Trophoblast cell (in vitro differentiated cells and primary cell): ENCODE measurements around the gene GLUD2.
A peak's percentile ranks its signal among the peaks of the same experiment; 100 is the strongest.

ENCODE experiments used
- DNase-seq, 2 donors: peaks; one replicate each; pipeline ENCODE4 v3.0.0-alpha.2; 2016
- H2AFZ ChIP-seq: 2 replicates; pipeline ENCODE4 v1.6.1; 2013; ENCODE audit warnings: low read length, moderate library complexity, mild to moderate bottlenecking; ENCODE audit not compliant: insufficient read depth, poor library complexity
- H2AK5ac ChIP-seq: 2 replicates; pipeline ENCODE4 v1.6.1; 2013; ENCODE audit warnings: mild to moderate bottlenecking, low read length
- H2BK120ac ChIP-seq: 2 replicates; pipeline ENCODE4 v1.6.1; 2013; ENCODE audit warnings: low read length, mild to moderate bottlenecking, moderate library complexity; ENCODE audit not compliant: insufficient read depth, poor library complexity
- H2BK12ac ChIP-seq: 2 replicates; pipeline ENCODE4 v1.6.1; 2013; ENCODE audit warnings: mild to moderate bottlenecking, low read length, moderate library complexity
- H2BK5ac ChIP-seq: 2 replicates; pipeline ENCODE4 v1.6.1; 2013; ENCODE audit warnings: low read length, low read depth, moderate library complexity, mild to moderate bottlenecking; ENCODE audit not compliant: poor library complexity
- H3K14ac ChIP-seq: 2 replicates; pipeline ENCODE4 v1.6.1; 2013; ENCODE audit warnings: mild to moderate bottlenecking, low read length
- H3K18ac ChIP-seq: 2 replicates; pipeline ENCODE4 v1.6.1; 2013; ENCODE audit warnings: mild to moderate bottlenecking, low read length
- H3K23ac ChIP-seq: 2 replicates; pipeline ENCODE4 v1.6.1; 2013; ENCODE audit warnings: low read length
- H3K27ac ChIP-seq: 2 replicates; pipeline ENCODE4 v1.5.1; 2013; ENCODE audit warnings: low read depth, mild to moderate bottlenecking, inconsistent platforms, low read length, moderate library complexity
- H3K27me3 ChIP-seq: 2 replicates; pipeline ENCODE4 v1.6.1; 2013; ENCODE audit warnings: inconsistent platforms, mild to moderate bottlenecking, low read length, moderate library complexity; ENCODE audit not compliant: insufficient read depth
- H3K36me3 ChIP-seq, 2 experiments: 1 replicate in 1 of 2; 2 replicates in 1 of 2; pipeline ENCODE4 v1.6.1; 2013; ENCODE audit warnings: low read length in 2 of 2, mild to moderate bottlenecking in 2 of 2, moderate library complexity in 1 of 2; ENCODE audit not compliant: insufficient read depth in 2 of 2, control insufficient read depth in 1 of 2
- H3K4ac ChIP-seq: 2 replicates; pipeline ENCODE4 v1.6.1; 2013; ENCODE audit warnings: low read depth, mild to moderate bottlenecking, low read length, moderate library complexity
- H3K4me1 ChIP-seq, 2 experiments: 1 replicate in 1 of 2; 2 replicates in 1 of 2; pipeline ENCODE4 v1.6.1; 2013; ENCODE audit warnings: low read length in 2 of 2, mild to moderate bottlenecking in 2 of 2, moderate library complexity in 1 of 2; ENCODE audit not compliant: insufficient read depth in 2 of 2, control insufficient read depth in 1 of 2
- H3K4me2 ChIP-seq: 2 replicates; pipeline ENCODE4 v1.6.1; 2013; ENCODE audit warnings: inconsistent platforms, mild to moderate bottlenecking, low read length, moderate library complexity
- H3K4me3 ChIP-seq: 2 replicates; pipeline ENCODE4 v1.5.1; 2013; ENCODE audit warnings: mild to moderate bottlenecking, low read depth, low read length, inconsistent platforms
- H3K79me1 ChIP-seq: one replicate; pipeline ENCODE4 v1.6.1; 2013; ENCODE audit warnings: low read length
- H3K79me2 ChIP-seq: 2 replicates; pipeline ENCODE4 v1.6.1; 2013; ENCODE audit warnings: low read length, mild to moderate bottlenecking; ENCODE audit not compliant: control insufficient read depth, insufficient read depth, poor library complexity
- H3K9ac ChIP-seq: 2 replicates; pipeline ENCODE4 v1.6.1; 2013; ENCODE audit warnings: mild to moderate bottlenecking, low read length
- H3K9me3 ChIP-seq: 2 replicates; pipeline ENCODE4 v1.6.1; 2013; ENCODE audit warnings: low read depth, mild to moderate bottlenecking, control low read depth, inconsistent platforms, low read length; ENCODE audit not compliant: insufficient read depth
- H4K12ac ChIP-seq: 2 replicates; pipeline ENCODE4 v1.6.1; 2013; ENCODE audit warnings: low read depth, mild to moderate bottlenecking, low read length, moderate library complexity
- H4K8ac ChIP-seq: 2 replicates; pipeline ENCODE4 v1.6.1; 2013; ENCODE audit warnings: low read depth, mild to moderate bottlenecking, low read length, moderate library complexity
- H4K91ac ChIP-seq: one replicate; pipeline ENCODE4 v1.6.1; 2013; ENCODE audit warnings: low read depth, mild to moderate bottlenecking, low read length, moderate library complexity
- WGBS: extraction: QIAGEN DNeasy Blood & Tissue Kit; methylation state at CpG from one replicate; pipeline ENCODE4 v1.1.7; 2013; ENCODE audit warnings: missing lambda C conversion rate; ENCODE audit not compliant: insufficient read length, insufficient coverage; ENCODE audit errors: extremely low coverage; 5-methylcytosine and 5-hydroxymethylcytosine counted together

The GLUD2 gene

DNA sequence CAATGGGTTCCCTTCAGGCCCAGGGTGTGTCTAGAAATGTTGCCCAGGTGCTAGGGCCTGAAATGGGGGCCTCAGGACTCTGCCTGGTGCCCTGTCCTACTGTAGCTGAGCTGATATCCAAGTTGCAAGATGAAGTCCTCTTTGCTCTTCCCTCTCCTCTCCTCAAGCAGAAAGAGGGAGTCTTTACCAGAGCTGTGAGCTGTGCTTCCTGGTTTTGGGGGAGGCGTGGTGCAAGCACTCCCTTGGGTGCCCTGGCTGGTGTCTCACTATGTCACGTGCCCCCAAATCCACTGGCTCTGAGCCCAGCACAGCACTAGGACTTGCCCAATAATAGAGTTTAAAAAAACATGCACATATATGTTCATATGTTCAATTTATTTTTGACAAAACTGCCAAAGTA, 32.6 kb upstream of the GLUD2 start:
- Histone ChIP-seq H3K9ac (no peak overlapping the region), H2AFZ (no peak overlapping the region), H3K23ac (no peak overlapping the region), H3K79me2 (no peaks in the 10 kb centered on the region), H3K4me2 (no peak overlapping the region), H3K4ac (no peak overlapping the region), H4K91ac (no peak overlapping the region), H3K36me3 (no peaks in the 10 kb centered on the region), H2BK5ac (no peak overlapping the region), H2BK12ac (no peak overlapping the region), H3K27me3 (no peaks in the 10 kb centered on the region), H3K9me3 (no peaks in the 10 kb centered on the region), H2BK120ac (peak overlapping the region; percentile 51), H3K4me3 (no peak overlapping the region), H3K79me1 (no peaks in the 10 kb centered on the region), H4K8ac (no peak overlapping the region), H3K27ac (no peak overlapping the region), H2AK5ac (no peak overlapping the region), H4K12ac (no peak overlapping the region), H3K4me1 (peaks cover 4 to 7% of the 10 kb centered on the region in 2 experiments), H3K14ac (no peak overlapping the region), H3K18ac (no peak overlapping the region)
- WGBS: no CpG with 5 or more reads among the region's 2 CpGs
- no peak for DNase-seq

DNA sequence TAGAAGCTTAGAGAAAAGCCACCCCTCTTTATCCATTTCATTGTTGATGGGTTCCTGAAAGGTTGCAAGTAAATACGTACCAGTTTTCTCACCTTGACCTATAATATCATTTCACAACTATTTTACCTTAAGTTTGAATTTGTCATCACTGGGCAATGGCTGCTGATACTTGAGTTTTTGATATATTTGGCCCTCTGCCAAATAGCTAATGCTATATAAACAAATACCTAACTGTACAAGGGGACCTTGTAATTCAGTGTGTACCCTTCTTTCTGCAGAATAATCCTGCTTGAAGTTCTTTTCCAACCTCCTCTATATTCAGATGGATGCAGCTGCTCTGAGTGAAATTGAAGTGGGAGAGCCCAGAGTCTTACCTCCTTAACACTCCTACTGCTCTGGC, 19.0 kb upstream of the GLUD2 start:
- no peak overlapping the region for H3K4ac ChIP-seq

DNA sequence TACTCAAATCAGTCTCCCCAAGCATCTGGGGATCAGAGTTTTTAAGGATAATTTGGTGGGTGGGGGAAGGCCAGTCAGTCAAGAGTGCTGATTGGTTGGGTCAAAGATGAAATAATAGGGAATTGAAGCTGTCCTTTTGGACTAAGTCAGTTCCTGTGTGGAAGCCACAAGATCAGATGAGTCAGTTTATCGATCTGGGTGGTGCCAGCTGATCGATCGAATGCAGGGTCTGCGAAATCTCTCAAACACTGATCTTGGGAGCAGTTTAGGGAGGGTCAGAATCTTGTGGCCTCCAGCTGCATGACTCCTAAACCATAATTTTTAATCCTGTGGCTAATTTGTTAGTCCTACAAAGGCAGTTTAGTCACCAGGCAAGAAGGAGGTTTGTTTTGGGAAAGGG, 17.3 kb upstream of the GLUD2 start:
- no peak overlapping the region for H3K23ac ChIP-seq
- H4K91ac ChIP-seq: no peak overlapping the region
- H3K4me1 ChIP-seq: no peaks in the 10 kb centered on the region
- H3K4ac ChIP-seq: no peak overlapping the region
- H3K9ac ChIP-seq: no peak overlapping the region
- H4K12ac ChIP-seq: no peak overlapping the region
- H3K4me2 ChIP-seq: no peak overlapping the region
- H3K27ac ChIP-seq: no peak overlapping the region
- no CpG with 5 or more reads among the region's 4 CpGs for WGBS
- H3K79me1 ChIP-seq: no peaks in the 10 kb centered on the region
- H2BK120ac ChIP-seq: no peak overlapping the region
- H3K36me3 ChIP-seq: no peaks in the 10 kb centered on the region
- no peaks in the 10 kb centered on the region for H3K79me2 ChIP-seq
- H3K9me3 ChIP-seq: no peaks in the 10 kb centered on the region
- no peak overlapping the region for H2AFZ ChIP-seq
- H4K8ac ChIP-seq: no peak overlapping the region
- no peak for DNase-seq
- no peak overlapping the region for H3K18ac ChIP-seq
- H2AK5ac ChIP-seq: no peak overlapping the region
- no peak overlapping the region for H3K4me3 ChIP-seq
- no peak overlapping the region for H2BK5ac ChIP-seq
- no peak overlapping the region for H3K14ac ChIP-seq
- no peak overlapping the region for H2BK12ac ChIP-seq
- no peaks in the 10 kb centered on the region for H3K27me3 ChIP-seq

More for the DNA sequence above, 19.0 kb upstream of the GLUD2 start:
- Histone ChIP-seq H3K79me2 (no peaks in the 10 kb centered on the region), H3K4me2 (no peak overlapping the region), H3K79me1 (no peaks in the 10 kb centered on the region), H2BK120ac (no peak overlapping the region), H3K27me3 (no peaks in the 10 kb centered on the region), H4K91ac (no peak overlapping the region), H2AFZ (no peak overlapping the region), H3K4me3 (no peak overlapping the region), H4K12ac (no peak overlapping the region), H3K18ac (no peak overlapping the region), H3K23ac (no peak overlapping the region), H2BK5ac (no peak overlapping the region), H4K8ac (no peak overlapping the region), H3K4me1 (no peaks in the 10 kb centered on the region), H3K9me3 (no peaks in the 10 kb centered on the region), H2AK5ac (no peak overlapping the region), H3K9ac (no peak overlapping the region), H3K14ac (no peak overlapping the region), H3K27ac (no peak overlapping the region), H2BK12ac (no peak overlapping the region), H3K36me3 (no peaks in the 10 kb centered on the region)
- WGBS: no CpG with 5 or more reads among the region's 1 CpG
- no peak for DNase-seq

DNA sequence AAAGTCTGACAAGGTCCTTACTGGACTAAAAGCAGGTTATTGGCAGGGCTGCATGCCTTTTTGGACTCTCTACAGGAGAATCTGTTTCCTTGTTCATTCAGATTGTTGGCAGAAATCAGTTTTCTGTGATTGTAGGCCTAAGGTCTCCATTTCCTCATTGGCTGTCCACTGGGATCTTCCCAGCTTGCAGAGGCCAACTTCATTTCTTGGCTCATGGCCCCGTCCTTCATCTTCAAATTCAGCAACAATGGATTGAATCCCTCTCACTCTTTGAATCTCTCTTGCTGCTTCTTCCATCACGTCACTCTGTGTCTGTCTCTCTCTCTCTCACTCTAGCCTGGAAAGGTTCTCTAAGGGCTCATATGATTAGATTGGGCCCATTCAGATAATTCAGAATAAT, 14.9 kb upstream of the GLUD2 start:
- H2AK5ac ChIP-seq: no peak overlapping the region
- no peaks in the 10 kb centered on the region for H3K4me1 ChIP-seq
- no peaks in the 10 kb centered on the region for H3K9me3 ChIP-seq
- H2AFZ ChIP-seq: no peak overlapping the region
- H3K36me3 ChIP-seq: no peaks in the 10 kb centered on the region
- H3K9ac ChIP-seq: no peak overlapping the region
- no peak overlapping the region for H3K18ac ChIP-seq
- no peaks in the 10 kb centered on the region for H3K79me1 ChIP-seq
- WGBS: no CpG with 5 or more reads among the region's 2 CpGs
- H3K4ac ChIP-seq: no peak overlapping the region
- no peak overlapping the region for H3K23ac ChIP-seq
- no peak overlapping the region for H4K91ac ChIP-seq
- H3K27ac ChIP-seq: no peak overlapping the region
- H3K79me2 ChIP-seq: no peaks in the 10 kb centered on the region
- H2BK5ac ChIP-seq: no peak overlapping the region
- no peak overlapping the region for H2BK120ac ChIP-seq
- no peak overlapping the region for H4K8ac ChIP-seq
- no peak overlapping the region for H2BK12ac ChIP-seq
- H3K14ac ChIP-seq: no peak overlapping the region
- H3K27me3 ChIP-seq: no peaks in the 10 kb centered on the region
- DNase-seq: no peak
- no peak overlapping the region for H3K4me2 ChIP-seq
- no peak overlapping the region for H3K4me3 ChIP-seq
- H4K12ac ChIP-seq: no peak overlapping the region
